Parathyroid adenoma (tissue), 2 donors: ENCODE measurements around the gene CLIC4.
A peak's percentile ranks its signal among the peaks of the same experiment; 100 is the strongest.
"Not testable (repeated sequence)": the region's sequence is repeated elsewhere in the genome, so short reads cannot be mapped to it uniquely, and the experiment has no call there.

Experiments used
- H2AFZ ChIP-seq: fragments of 300-600 bp; sonication (generic); one replicate; pipeline ENCODE4 v1.7.0; 2017; ENCODE audit warnings: antibody characterized with exemption, mild to moderate bottlenecking
- H3K27ac ChIP-seq: fragments of 300-600 bp; sonication (generic); one replicate; pipeline ENCODE4 v1.7.0; 2017
- H3K27me3 ChIP-seq: fragments of 300-600 bp; sonication (generic); one replicate; pipeline ENCODE4 v1.7.0; 2017; ENCODE audit warnings: low read length; ENCODE audit not compliant: control insufficient read depth, insufficient read depth
- H3K36me3 ChIP-seq: fragments of 300-600 bp; sonication (generic); one replicate; pipeline ENCODE4 v1.7.0; 2017; ENCODE audit warnings: low read length; ENCODE audit not compliant: control insufficient read depth, insufficient read depth
- H3K4me1 ChIP-seq: fragments of 300-600 bp; sonication (generic); one replicate; pipeline ENCODE4 v1.7.0; 2017; ENCODE audit warnings: control low read depth
- H3K4me2 ChIP-seq: fragments of 300-600 bp; sonication (generic); one replicate; pipeline ENCODE4 v1.7.0; 2017; ENCODE audit warnings: low read length
- H3K4me3 ChIP-seq: fragments of 300-600 bp; sonication (generic); one replicate; pipeline ENCODE4 v1.7.0; 2017; ENCODE audit warnings: low read depth, low read length
- H3K79me2 ChIP-seq: fragments of 300-600 bp; sonication (generic); one replicate; pipeline ENCODE4 v1.7.0; 2017; ENCODE audit warnings: control low read depth
- H3K9ac ChIP-seq: fragments of 300-600 bp; sonication (generic); one replicate; pipeline ENCODE4 v1.7.0; 2017; ENCODE audit warnings: mild to moderate bottlenecking
- H3K9me3 ChIP-seq: fragments of 300-600 bp; sonication (generic); one replicate; pipeline ENCODE4 v1.7.0; 2017; ENCODE audit warnings: low read length; ENCODE audit not compliant: control insufficient read depth
- TF ChIP-seq, protein P1 (sequence below): fragments of 300-600 bp; sonication (generic); IDR thresholded peaks from one replicate; pipeline ENCODE4 v1.7.0; 2017; ENCODE audit warnings: antibody characterized with exemption, mild to moderate bottlenecking
- donor health status: primary hyperparathyroidism.

The CLIC4 gene

DNA sequence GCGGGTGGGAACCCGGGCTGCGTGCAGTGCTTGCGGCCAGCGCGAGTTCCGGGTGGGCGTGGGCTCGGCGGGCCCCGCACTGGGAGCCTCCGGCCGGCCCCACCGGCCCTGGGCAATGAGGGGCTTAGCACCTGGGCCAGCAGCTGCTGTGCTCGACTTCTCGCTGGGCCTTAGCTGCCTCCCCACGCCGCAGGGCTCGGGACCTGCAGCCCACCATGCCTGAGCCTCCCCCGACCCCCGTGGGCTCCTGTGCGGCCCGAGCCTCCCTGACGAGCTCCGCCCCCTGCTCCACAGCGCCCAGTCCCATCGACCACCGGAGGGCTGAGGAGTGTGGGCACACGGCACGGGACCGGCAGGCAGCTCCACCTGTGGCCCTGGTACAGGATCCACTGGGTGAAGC is 23.7 kb upstream of the CLIC4 start:
- no peak overlapping the region for H3K27ac ChIP-seq
- TF ChIP-seq, protein P1, sequence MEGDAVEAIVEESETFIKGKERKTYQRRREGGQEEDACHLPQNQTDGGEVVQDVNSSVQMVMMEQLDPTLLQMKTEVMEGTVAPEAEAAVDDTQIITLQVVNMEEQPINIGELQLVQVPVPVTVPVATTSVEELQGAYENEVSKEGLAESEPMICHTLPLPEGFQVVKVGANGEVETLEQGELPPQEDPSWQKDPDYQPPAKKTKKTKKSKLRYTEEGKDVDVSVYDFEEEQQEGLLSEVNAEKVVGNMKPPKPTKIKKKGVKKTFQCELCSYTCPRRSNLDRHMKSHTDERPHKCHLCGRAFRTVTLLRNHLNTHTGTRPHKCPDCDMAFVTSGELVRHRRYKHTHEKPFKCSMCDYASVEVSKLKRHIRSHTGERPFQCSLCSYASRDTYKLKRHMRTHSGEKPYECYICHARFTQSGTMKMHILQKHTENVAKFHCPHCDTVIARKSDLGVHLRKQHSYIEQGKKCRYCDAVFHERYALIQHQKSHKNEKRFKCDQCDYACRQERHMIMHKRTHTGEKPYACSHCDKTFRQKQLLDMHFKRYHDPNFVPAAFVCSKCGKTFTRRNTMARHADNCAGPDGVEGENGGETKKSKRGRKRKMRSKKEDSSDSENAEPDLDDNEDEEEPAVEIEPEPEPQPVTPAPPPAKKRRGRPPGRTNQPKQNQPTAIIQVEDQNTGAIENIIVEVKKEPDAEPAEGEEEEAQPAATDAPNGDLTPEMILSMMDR, result no peak
- H3K9ac ChIP-seq, result no peak overlapping the region

DNA sequence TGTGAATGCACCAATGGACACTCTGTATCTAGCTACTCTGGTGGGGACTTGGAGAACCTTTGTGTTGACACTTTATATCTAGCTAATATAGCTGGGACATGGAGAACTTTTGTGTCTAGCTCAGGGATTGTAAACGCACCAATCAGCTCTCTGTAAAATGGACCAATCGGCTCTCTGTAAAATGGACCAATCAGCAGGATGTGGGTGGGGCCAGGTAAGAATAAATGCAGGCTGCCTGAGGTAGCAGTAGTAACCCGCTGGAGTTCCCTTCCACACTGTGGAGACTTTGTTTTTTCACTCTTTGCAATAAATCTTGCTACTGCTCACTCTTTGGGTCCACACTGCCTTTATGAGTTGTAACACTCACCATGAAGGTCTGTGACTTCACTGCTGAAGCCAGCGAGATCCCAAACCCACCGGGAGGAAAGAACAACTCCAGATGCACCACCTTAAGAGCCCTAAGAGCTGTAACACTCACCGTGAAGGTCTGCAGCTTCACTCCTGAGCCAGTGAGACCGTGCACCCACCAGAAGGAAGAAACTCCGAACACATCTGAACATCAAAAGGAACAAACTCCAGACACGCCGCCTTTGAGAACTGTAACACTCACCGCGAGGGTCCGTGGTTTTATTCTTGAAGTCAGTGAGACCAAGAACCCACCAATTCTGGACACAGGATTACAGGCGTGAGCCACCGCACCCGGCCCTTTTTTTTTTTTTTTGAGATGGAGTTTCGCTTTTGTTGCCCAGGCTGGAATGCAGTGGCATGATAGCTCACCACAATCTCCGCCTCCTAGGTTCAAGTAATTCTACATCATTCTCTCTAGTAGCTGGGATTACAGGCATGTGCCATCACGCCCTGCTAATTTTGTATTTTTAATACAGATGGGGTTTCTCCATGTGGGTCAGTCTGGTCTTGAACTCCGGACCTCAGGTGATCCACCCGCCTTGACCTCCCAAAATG is 22.9 kb upstream of the CLIC4 start:
- H3K4me3 ChIP-seq, H3K9me3 ChIP-seq, H2AFZ ChIP-seq, H3K9ac ChIP-seq, H3K36me3 ChIP-seq, H3K79me2 ChIP-seq, H3K27me3 ChIP-seq, H3K27ac ChIP-seq, H3K4me1 ChIP-seq, H3K4me2 ChIP-seq: not testable (repeated sequence)

More for the DNA sequence above, 23.7 kb upstream of the CLIC4 start:
- Histone ChIP-seq H3K4me1 (no peaks in the 10 kb centered on the region), H3K4me3 (no peak overlapping the region), H3K9me3 (no peaks in the 10 kb centered on the region), H3K79me2 (no peaks in the 10 kb centered on the region), H3K36me3 (no peaks in the 10 kb centered on the region), H2AFZ (no peak overlapping the region), H3K27me3 (no peaks in the 10 kb centered on the region), H3K4me2 (no peak overlapping the region)

DNA sequence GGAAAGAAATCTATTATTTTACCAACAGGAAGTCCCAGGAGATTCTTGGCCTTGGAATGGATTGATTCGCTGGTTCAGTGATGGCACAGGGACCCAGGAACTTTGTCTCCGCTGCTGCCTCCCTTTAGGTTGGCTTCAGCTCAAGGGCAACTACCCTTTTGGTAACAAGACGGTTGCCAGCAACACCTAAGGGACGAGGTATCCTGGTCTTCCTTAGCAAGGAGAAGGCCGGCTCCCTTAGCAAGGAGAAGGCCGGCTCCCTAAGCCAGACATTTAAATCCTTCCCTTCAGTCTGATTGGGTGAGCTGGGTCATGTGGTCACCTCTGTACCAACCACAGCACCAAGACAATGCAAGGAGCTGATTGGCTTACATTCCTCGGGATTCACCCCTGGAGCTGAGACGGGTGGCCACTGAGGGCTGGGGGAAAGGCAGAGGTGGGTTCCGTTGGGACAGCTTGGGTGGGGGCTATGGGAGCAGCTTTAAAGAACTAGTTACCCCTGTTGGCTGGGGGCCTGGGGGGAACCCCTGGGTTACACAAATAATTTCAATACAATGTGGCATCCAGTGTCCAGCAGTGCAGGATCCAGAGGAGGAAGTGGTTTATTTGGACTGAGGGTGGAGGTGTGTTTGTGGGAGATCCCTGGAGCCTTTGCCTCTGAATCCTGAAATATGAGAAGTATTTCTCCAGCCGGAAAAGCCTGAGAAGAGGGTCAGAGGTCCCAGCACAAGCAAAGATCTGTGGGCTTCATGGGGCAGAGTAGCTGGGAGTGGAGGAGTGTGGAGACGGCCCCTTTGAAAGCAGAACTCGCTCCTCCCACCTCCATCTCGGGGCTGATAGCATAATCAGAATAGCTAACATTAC is 20.7 kb upstream of the CLIC4 start:
- H3K9me3 ChIP-seq, result no peaks in the 10 kb centered on the region
- no peak overlapping the region for H3K4me2 ChIP-seq
- H3K4me1 ChIP-seq, result no peaks in the 10 kb centered on the region
- no peak overlapping the region for H3K9ac ChIP-seq
- H3K4me3 ChIP-seq, result no peak overlapping the region
- H3K27me3 ChIP-seq, result no peaks in the 10 kb centered on the region
- no peaks in the 10 kb centered on the region for H3K79me2 ChIP-seq
- TF ChIP-seq, protein P1, result no peak
- no peaks in the 10 kb centered on the region for H3K36me3 ChIP-seq
- H2AFZ ChIP-seq, result no peak overlapping the region
- H3K27ac ChIP-seq, result peak overlapping the region; percentile 24

DNA sequence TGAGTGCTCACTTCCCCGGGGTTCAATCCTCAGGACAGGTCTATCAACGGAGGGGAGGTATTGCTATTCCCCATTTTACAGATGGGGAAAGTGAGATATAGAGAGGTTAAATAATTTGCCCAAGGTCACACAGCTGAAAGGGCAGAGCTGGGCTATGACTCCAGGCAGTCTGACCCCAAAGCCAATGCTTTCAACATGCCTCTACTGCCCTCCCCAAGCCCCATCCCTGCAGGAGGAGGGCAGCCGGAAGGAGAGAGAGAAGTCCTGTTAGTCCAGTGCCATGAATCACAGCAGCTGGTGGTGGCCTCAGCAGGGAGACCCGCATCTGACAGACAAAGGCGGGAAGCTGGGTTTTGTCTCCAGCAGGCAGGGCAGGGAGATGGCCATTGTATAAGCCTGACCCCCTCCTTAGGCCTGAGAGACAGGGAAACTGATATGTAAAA is 20.0 kb upstream of the CLIC4 start:
- no peak overlapping the region for H3K4me3 ChIP-seq
- H3K79me2 ChIP-seq, result no peaks in the 10 kb centered on the region
- H2AFZ ChIP-seq, result no peak overlapping the region
- no peak overlapping the region for H3K4me2 ChIP-seq
- peak overlapping the region; percentile 24 for H3K27ac ChIP-seq
- H3K9me3 ChIP-seq, result no peaks in the 10 kb centered on the region
- H3K27me3 ChIP-seq, result no peaks in the 10 kb centered on the region
- no peaks in the 10 kb centered on the region for H3K4me1 ChIP-seq
- no peak overlapping the region for H3K9ac ChIP-seq
- H3K36me3 ChIP-seq, result no peaks in the 10 kb centered on the region
- TF ChIP-seq, protein P1, result no peak

DNA sequence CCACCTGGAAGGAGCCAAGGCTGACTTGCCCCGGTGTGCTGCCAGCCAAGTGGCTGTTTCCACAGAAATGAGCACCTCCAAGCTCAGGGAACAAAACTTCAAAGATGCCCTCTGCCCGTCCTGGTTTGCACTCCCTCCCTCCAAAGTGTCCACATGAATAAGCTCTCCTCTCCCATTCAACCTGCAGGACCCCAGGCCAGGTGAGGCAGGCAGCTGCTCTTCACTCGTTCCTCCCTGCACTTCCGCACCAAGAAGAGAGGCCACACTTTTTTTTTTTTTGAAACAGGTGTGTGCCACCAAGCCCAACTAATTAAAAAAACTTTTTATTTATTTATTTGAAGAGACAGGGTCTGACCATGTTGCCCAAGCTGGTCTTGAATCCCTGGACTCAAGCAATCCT is 18.5 kb upstream of the CLIC4 start:
- H3K4me3 ChIP-seq, result no peak overlapping the region
- H3K27me3 ChIP-seq, result no peaks in the 10 kb centered on the region
- H3K4me2 ChIP-seq, result no peak overlapping the region
- no peak overlapping the region for H2AFZ ChIP-seq
- H3K79me2 ChIP-seq, result no peaks in the 10 kb centered on the region
- no peaks in the 10 kb centered on the region for H3K36me3 ChIP-seq
- H3K9ac ChIP-seq, result no peak overlapping the region
- no peaks in the 10 kb centered on the region for H3K4me1 ChIP-seq
- no peaks in the 10 kb centered on the region for H3K9me3 ChIP-seq
- TF ChIP-seq, protein P1, result no peak
- H3K27ac ChIP-seq, result no peak overlapping the region
